GM21786 (cell line): ENCODE data around the gene CBL.
"Not testable (repeated sequence)": the region's sequence is repeated elsewhere in the genome, so short reads cannot be mapped to it uniquely, and the experiment has no call there.

Experiments used
- ATAC-seq: cut with Tn5 transposase; IDR thresholded peaks from one replicate; pipeline ENCODE4 v1.9.1; 2021; ENCODE audit not compliant: unreplicated experiment

Gene CBL

GRCh38 chr11:119205574-119206510 is at the start of gene CBL:
TSS of gene CBL (plus strand) at chr11:119206339. CDS start at chr11:119206418, 79 bp downstream.
- ATAC-seq = peak; percentile 75

GRCh38 chr11:119156496-119156895 is 49.6 kb upstream of the CBL start:
- ATAC-seq = no peak

- no peak for ATAC-seq
These were observed 49.1 kb upstream of the CBL start for GRCh38 chr11:119157063-119157462.

GRCh38 chr11:119158467-119158866 is 47.7 kb upstream of the CBL start:
- no peak for ATAC-seq

GRCh38 chr11:119160151-119160550 is 46.0 kb upstream of the CBL start:
- no peak for ATAC-seq

- no peak for ATAC-seq
These were observed 44.3 kb upstream of the CBL start for GRCh38 chr11:119161871-119162270.

- ATAC-seq = no peak
These were observed 39.6 kb upstream of the CBL start for GRCh38 chr11:119166368-119167076.

- not testable (repeated sequence) for ATAC-seq
These were observed 39.1 kb upstream of the CBL start for GRCh38 chr11:119167077-119167458.

- no peak for ATAC-seq
These were observed 38.2 kb upstream of the CBL start for GRCh38 chr11:119167933-119168332.

GRCh38 chr11:119168471-119169281 is 37.5 kb upstream of the CBL start, which contains the start of gene NLRX1:
TSS of gene NLRX1 (plus strand) at chr11:119168725. CDS start at chr11:119171404, 2,679 bp downstream.
- peak; percentile 81 for ATAC-seq

GRCh38 chr11:119169282-119169719 is 36.8 kb upstream of the CBL start:
- ATAC-seq = no peak

GRCh38 chr11:119172513-119172912 is 33.6 kb upstream of the CBL start:
- ATAC-seq = no peak

- ATAC-seq = no peak
These were observed 32.7 kb upstream of the CBL start for GRCh38 chr11:119173453-119173852.

- no peak for ATAC-seq
These were observed 30.6 kb upstream of the CBL start for GRCh38 chr11:119175493-119176077.

GRCh38 chr11:119178166-119178680 is 27.9 kb upstream of the CBL start:
- ATAC-seq = no peak

GRCh38 chr11:119179342-119179741 is 26.8 kb upstream of the CBL start:
- ATAC-seq = no peak

- ATAC-seq = no peak
These were observed 26.2 kb upstream of the CBL start for GRCh38 chr11:119179983-119180382.

GRCh38 chr11:119180729-119181676 is 25.1 kb upstream of the CBL start:
- no peak for ATAC-seq

- ATAC-seq = no peak
These were observed 24.3 kb upstream of the CBL start for GRCh38 chr11:119181677-119182412.
